ENCODE measurements around the gene RAPGEF1.

GRCh38 chr9:131700076-131700475, 39.8 kb downstream of the RAPGEF1 start:
- TF ChIP-seq CTCF (IDR thresholded peaks at IDR 0.05; ENCODE audit: extremely low read depth in 1 of 2, insufficient read depth in 1 of 2, low read depth in 1 of 2, low read length in 2 of 2) (no peak), EZH2 (IDR thresholded peaks at IDR 0.05; ENCODE audit: borderline replicate concordance, low read depth, low read length, severe bottlenecking) (no peak), GATA2 (IDR thresholded peaks at IDR 0.05; ENCODE audit: insufficient read depth, insufficient read length, low read depth, low read length) (no peak), POLR2A (IDR thresholded peaks at IDR 0.05; ENCODE audit: low read depth, low read length) (no peak), POLR2AphosphoS5 (IDR thresholded peaks at IDR 0.05; ENCODE audit: insufficient read depth, low read depth, low read length) (no peak), MAX (IDR thresholded peaks at IDR 0.05; ENCODE audit: insufficient read depth, insufficient read length) (no peak), FOS (IDR thresholded peaks at IDR 0.05; ENCODE audit: borderline replicate concordance, insufficient read depth, low read length) (no peak)
